ENCODE data around the gene ERC2.
A peak's percentile ranks its signal among the peaks of the same experiment; 100 is the strongest.

The ERC2 gene

GRCh38 chr3:55690177-55690576 is 778.1 kb downstream of the ERC2 start:
- no peak for DNase-seq

DNA sequence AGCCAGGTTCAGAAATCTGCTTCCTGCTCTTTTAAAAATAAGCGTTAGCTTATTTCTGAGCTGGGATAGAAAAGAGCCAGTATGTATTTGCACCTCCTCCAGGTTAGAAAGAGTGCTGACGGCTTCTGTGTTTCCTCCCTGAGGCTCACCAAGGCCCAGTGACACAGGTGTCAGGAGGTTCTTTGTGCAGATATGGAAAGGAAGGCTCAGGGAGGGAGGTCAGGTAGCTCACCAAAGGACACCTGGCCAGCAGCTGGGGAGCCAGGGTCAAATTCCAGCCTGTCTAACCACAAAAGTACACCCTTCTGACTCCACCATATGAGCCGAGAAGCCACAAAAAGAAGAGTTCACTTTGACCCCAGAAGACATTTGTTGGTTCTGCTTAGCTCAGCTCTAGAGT is 780.1 kb downstream of the ERC2 start:
- no peak for DNase-seq

GRCh38 chr3:55687526-55687925 is 780.7 kb downstream of the ERC2 start:
- no peak for DNase-seq

GRCh38 chr3:55686426-55687254 is 781.6 kb downstream of the ERC2 start:
- DNase-seq = no peak

DNA sequence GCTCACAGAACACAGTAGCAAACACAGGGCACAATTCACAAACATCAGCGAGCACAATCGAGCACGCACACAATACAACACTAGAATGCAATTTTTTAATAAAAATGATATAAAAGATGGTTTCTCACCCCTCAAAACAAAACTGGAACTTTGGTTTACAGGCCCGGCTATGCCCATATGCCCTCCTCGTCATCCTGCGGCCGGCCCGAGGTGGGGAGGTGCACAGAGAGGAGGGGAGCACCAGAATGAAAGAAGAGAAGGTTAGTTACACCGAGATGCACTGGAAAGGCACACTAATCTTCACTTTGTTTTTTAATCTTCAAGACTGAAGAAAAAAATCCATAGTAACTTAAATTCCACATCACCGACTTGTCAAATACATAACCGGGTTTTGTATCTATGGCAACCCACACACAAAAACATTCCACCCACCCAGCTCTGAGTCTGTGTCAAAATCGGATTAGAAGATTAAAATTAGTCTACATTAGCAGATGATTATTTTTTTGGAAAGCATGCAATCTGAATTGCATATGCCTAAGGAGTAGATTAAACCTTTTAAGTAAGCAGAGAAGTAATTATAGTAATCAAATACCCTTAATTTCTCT is 784.5 kb downstream of the ERC2 start:
- no peak for DNase-seq

DNA sequence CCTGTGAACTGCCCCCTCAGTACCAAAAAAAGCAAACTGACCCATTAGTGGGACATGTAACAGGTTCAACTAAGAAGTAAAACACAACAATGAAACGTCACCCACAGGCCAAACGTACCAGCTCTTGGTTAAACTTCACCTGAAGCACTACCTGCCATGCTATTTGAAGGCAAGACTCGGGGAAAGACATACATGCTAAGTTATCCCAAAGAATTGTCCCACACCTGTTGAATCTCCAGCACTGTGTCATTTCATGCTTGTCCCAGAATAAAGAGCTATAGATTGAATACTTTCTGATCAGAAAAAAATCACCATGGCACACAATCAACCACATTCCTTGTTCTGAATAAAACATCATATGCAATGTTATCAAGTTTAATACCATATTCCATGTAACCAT is 785.8 kb downstream of the ERC2 start:
- no peak for DNase-seq

DNA sequence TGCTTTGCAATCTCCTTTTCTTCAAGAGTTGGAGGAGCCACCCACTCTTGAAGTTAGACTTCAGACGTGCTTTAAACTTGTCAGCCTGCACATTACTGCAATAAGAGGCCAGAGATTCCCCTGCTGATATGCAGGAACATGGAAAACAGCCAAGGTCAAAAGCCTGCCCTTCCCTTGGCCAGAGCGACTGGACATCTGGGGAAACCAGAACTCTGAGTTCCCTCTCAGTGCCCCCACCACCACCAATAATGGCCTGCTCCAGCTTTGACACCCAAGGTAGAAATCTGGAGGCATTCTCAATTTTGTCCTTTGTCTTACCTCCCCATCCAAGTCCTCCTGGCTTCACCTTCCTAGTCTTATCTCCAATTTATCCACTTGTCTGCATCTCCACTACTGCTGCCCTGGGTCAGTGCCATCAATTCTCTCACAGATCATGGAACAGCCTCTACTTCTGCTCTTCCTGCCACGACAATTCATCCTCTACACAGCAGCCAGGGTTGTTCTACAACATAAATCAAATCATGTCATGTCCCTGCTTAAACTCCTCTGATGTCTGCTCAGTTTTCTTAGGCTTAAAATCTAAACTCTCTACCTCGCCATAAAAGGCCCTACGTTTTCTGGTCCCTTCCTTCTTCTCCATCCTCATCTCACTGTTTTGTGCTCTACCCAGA is 789.6 kb downstream of the ERC2 start:
- no peak for DNase-seq

DNA sequence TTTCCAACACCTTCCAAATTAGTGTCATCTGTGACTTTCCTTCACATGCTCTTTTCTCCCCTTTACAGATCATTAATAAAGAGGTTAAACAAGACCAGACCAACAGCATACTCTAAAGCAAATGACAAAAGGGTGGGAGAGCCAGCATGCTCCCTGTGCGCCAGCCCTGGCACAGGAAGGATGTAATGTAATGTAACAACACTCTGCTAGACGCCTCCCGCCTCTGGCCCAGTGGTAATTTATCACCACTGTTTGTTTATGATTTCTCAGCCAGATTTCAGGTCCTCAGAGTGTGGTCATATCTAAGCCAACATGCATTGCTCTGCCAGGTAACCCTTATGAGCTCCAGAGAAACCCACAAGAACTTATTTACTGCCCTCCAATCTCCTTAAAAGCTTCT is 791.6 kb downstream of the ERC2 start:
- no peak for DNase-seq

GRCh38 chr3:55675478-55675877 is 792.8 kb downstream of the ERC2 start:
- no peak for DNase-seq

GRCh38 chr3:55673764-55674163 is 794.5 kb downstream of the ERC2 start:
- DNase-seq = no peak

- no peak for DNase-seq
These were observed 799.1 kb downstream of the ERC2 start for GRCh38 chr3:55669133-55669532.

DNA sequence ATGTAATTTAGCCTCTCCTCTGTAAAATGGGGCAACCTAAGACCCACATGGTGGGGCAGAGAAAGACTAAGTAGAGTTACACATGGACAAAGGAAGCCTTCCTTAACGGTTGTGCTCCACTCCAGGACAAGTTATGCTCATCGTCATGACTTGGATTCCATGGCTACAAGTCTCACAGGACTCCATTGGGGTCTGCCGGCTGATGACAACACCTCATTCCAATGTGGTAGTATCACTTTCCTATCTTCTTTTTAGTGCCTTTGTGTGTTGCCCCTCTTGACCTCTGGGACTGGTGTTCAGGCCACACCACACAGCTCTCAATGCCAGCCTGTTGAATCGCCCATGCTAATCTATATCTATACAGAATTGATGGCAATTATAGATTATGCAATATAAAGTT is 799.9 kb downstream of the ERC2 start:
- no peak for DNase-seq

GRCh38 chr3:55664387-55664786 is 803.9 kb downstream of the ERC2 start:
- peak; percentile 8 for DNase-seq

DNA sequence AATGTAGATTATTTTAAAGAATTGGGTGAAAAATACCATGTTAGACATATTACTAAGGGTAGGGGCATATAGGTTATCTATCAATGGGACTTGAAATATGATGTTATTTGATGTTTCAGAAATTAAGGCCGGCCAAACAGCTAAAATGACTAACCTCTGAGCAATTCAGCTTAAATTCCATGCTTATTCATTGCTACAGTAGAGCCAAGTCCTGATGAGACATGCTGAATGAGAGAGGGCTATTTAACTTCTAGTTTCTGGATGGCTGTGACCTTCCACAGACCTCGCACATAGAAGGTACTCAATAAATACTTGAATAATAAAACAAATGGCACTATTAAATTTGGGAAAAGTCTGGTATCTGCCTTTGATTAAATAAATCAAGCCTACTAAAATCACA is 805.6 kb downstream of the ERC2 start:
- no peak for DNase-seq

DNA sequence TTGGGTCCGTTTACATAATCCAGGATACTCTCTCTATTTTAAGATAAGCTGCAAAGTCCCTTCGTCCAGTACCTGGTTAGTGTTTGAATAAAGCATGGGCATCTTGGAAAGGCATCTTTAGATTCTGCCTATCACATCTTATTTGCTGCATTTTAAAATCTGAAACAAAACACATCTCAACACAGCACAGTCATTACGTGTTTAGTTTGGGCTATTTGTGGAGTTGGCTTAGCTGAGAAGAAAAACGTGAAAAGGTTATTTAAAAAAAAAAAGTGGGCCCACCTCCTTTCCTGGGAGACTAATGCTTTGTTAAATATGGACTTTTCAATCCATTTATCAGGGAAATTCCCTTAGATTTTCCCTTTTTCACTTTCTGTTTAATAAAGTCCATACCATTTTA is 806.7 kb downstream of the ERC2 start:
- no peak for DNase-seq

DNA sequence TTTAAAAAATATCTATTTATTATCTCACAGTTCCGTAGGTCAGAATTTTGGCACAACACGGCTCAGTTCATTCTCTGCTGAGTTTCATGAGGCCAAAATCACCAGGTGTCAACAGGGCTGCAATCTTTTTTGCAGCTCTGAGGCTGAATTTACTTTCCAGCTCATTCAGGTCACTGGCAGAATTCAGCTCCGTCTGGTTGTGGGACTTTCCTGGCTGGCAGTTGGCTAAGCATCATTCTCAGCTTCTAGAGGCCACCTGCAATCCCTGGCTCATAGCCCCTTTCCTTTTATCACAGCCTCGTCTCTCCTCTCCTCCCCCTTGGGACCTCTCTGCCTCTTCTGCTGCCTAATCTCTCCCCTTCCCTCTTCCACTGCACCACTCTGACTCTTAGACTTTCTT is 807.1 kb downstream of the ERC2 start:
- DNase-seq = no peak

DNA sequence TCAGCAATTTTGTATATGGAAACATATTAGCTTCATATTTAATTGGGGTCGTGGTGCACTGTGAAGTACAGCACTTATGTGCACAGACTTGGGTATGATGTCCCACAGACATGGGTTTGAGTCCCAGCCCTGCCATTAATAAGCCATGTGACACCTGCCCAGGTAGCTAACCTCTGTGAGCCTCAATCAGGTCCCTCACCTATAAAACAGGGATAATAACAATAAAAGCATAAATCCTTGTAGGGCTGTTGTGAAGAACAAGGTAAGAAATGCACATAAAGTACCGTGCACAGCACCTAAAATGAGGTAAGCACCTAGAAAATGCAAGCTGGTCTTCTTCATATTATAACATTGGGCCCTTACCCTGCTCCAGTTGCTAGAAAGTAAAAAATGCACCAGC is 807.6 kb downstream of the ERC2 start:
- DNase-seq = no peak

GRCh38 chr3:55659701-55660100 is 808.6 kb downstream of the ERC2 start:
- DNase-seq = no peak

GRCh38 chr3:55658690-55659562 is 809.3 kb downstream of the ERC2 start:
- no peak for DNase-seq

GRCh38 chr3:55658270-55658669 is 810.0 kb downstream of the ERC2 start:
- DNase-seq = no peak

DNA sequence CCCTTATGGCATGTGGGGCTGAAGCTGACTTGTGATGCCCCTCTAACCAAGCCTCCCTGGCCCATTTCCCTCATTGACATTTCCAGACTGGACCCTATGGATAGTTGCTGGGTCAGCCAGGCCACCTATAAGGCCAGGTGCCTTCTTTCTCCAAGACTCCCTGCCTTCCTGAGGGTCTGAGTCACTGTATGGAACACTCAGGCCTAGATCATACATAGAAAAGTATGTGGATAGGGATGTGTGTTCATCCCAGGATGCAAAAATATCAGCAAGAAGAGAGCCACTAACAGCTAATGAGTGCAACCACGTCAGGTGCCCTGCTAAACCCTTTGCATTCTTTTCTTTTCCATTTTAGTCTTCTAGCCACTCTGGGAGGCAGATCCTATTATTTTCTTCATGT is 812.7 kb downstream of the ERC2 start:
- DNase-seq = no peak

GRCh38 chr3:55654123-55654760 is 814.0 kb downstream of the ERC2 start:
- no peak for DNase-seq

DNA sequence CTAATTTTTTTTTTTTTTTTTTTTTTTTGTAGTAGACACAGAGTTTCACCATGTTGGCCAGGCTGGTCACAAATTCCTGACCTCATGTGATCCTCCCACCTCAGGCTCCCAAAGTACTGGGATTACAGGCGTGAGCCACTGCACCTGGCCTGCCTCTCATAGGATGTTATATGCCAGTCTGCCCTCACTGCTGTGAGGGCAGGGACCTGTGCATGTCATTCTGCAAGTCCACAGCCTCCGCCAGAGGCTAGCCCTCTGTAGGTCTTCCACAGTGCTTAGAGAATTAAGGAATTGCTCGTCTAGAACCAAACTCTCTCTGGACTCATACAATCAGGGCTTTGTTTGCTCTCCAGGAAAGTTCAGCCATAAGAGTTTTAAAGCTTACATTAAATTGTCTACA is 817.3 kb downstream of the ERC2 start:
- no peak for DNase-seq

Data from effector CD8-positive, alpha-beta T cell (primary cell).